IPS DF 6.9 (cell line): ENCODE measurements around the gene MCF2L.

Experiments used
- DNase-seq: peaks from one replicate; pipeline ENCODE4 v3.0.0-alpha.2; 2013; ENCODE audit warnings: low read depth, low spot score
- H3K27ac ChIP-seq: one replicate; pipeline ENCODE4 v1.5.1; 2013; ENCODE audit warnings: low read length, control low read depth
- H3K27me3 ChIP-seq: 2 replicates; pipeline ENCODE4 v1.6.1; 2013; ENCODE audit warnings: mild to moderate bottlenecking, low read length; ENCODE audit not compliant: control insufficient read depth, insufficient read depth
- H3K36me3 ChIP-seq: 2 replicates; pipeline ENCODE4 v1.6.1; 2013; ENCODE audit warnings: low read length; ENCODE audit not compliant: control insufficient read depth, insufficient read depth
- H3K4me1 ChIP-seq: 2 replicates; pipeline ENCODE4 v1.6.1; 2013; ENCODE audit warnings: low read length; ENCODE audit not compliant: control insufficient read depth, insufficient read depth
- H3K4me3 ChIP-seq: 2 replicates; pipeline ENCODE4 v1.5.1; 2013; ENCODE audit warnings: mild to moderate bottlenecking, low read length
- H3K9me3 ChIP-seq: 2 replicates; pipeline ENCODE4 v1.6.1; 2013; ENCODE audit warnings: low read length, inconsistent platforms; ENCODE audit not compliant: control insufficient read depth, insufficient read depth
- WGBS: extraction: QIAGEN DNeasy Blood & Tissue Kit; methylation state at CpG from one replicate; pipeline ENCODE4 v1.1.7; 2013; ENCODE audit warnings: mixed read lengths, missing lambda C conversion rate; ENCODE audit not compliant: insufficient read length, insufficient coverage; 5-methylcytosine and 5-hydroxymethylcytosine counted together

The MCF2L gene

GRCh38 chr13:112968910-112969691 lies at the start of gene MCF2L:
TSS of gene MCF2L (plus strand) at chr13:112969214. CDS start at chr13:112969380, 166 bp downstream.
- Histone ChIP-seq H3K4me1 (peaks cover 4% of the 10 kb centered on the region), H3K4me3 (peak within 1 kb of the TSS; percentile 67), H3K36me3 (no peaks in the 10 kb centered on the region; the same call in 1 of the 2 replicates), H3K9me3 (no peaks in the 10 kb centered on the region), H3K27ac (no peak within 1 kb of the TSS), H3K27me3 (no peaks in the 10 kb centered on the region)
- DNase-seq, result peak; percentile 22
- no CpG with 5 or more reads among the region's 69 CpGs for WGBS

- 0 out of 2 replicates have a peak, but pooled peaks cover 2% of the 10 kb centered on the region for H3K4me1 ChIP-seq
- no peaks in the 10 kb centered on the region for H3K27me3 ChIP-seq
- no peak overlapping the region for H3K4me3 ChIP-seq
- no CpG with 5 or more reads among the region's 12 CpGs for WGBS
- no peak for DNase-seq
- no peaks in the 10 kb centered on the region for H3K9me3 ChIP-seq
- no peak overlapping the region for H3K27ac ChIP-seq
- no peaks in the 10 kb centered on the region for H3K36me3 ChIP-seq
Observed at GRCh38 chr13:112923962-112924361, 45.1 kb upstream of the MCF2L start.

- Histone ChIP-seq H3K27ac (no peak overlapping the region), H3K4me3 (no peak overlapping the region), H3K4me1 (0 out of 2 replicates have a peak, but pooled peaks cover 2% of the 10 kb centered on the region), H3K9me3 (no peaks in the 10 kb centered on the region), H3K36me3 (no peaks in the 10 kb centered on the region), H3K27me3 (no peaks in the 10 kb centered on the region)
- no CpG with 5 or more reads among the region's 2 CpGs for WGBS
- DNase-seq, result no peak
Observed at GRCh38 chr13:112924365-112924764, 44.6 kb upstream of the MCF2L start.

GRCh38 chr13:112926003-112926402 lies 43.0 kb upstream of the MCF2L start:
- no peak for DNase-seq
- WGBS, result no CpG with 5 or more reads among the region's 15 CpGs
- no peaks in the 10 kb centered on the region for H3K27me3 ChIP-seq

GRCh38 chr13:112926993-112927392 lies 42.0 kb upstream of the MCF2L start:
- no peak overlapping the region for H3K27ac ChIP-seq
- H3K9me3 ChIP-seq, result no peaks in the 10 kb centered on the region
- H3K4me1 ChIP-seq, result peaks cover 2% of the 10 kb centered on the region; the same call in 1 of the 2 replicates
- no peaks in the 10 kb centered on the region for H3K27me3 ChIP-seq
- WGBS, result no CpG with 5 or more reads among the region's 5 CpGs
- DNase-seq, result no peak
- no peak overlapping the region for H3K4me3 ChIP-seq
- H3K36me3 ChIP-seq, result no peaks in the 10 kb centered on the region

More at GRCh38 chr13:112926003-112926402, 43.0 kb upstream of the MCF2L start:
- H3K4me1 ChIP-seq, result 0 out of 2 replicates have a peak, but pooled peaks cover 2% of the 10 kb centered on the region
- H3K9me3 ChIP-seq, result no peaks in the 10 kb centered on the region
- H3K36me3 ChIP-seq, result no peaks in the 10 kb centered on the region
- no peak overlapping the region for H3K4me3 ChIP-seq
- no peak overlapping the region for H3K27ac ChIP-seq

- Histone ChIP-seq H3K27me3 (no peaks in the 10 kb centered on the region), H3K36me3 (no peaks in the 10 kb centered on the region), H3K27ac (no peak overlapping the region), H3K4me1 (peaks cover 2% of the 10 kb centered on the region; the same call in 1 of the 2 replicates), H3K4me3 (no peak overlapping the region), H3K9me3 (no peaks in the 10 kb centered on the region)
- no CpG with 5 or more reads among the region's 21 CpGs for WGBS
- no peak for DNase-seq
Observed at GRCh38 chr13:112928020-112928971, 40.7 kb upstream of the MCF2L start.

- Histone ChIP-seq H3K4me3 (no peak overlapping the region), H3K27me3 (no peaks in the 10 kb centered on the region), H3K9me3 (no peaks in the 10 kb centered on the region), H3K4me1 (peaks cover 2% of the 10 kb centered on the region; the same call in 1 of the 2 replicates), H3K36me3 (no peaks in the 10 kb centered on the region), H3K27ac (no peak overlapping the region)
- DNase-seq, result no peak
- no CpG with 5 or more reads among the region's 21 CpGs for WGBS
Observed at GRCh38 chr13:112928972-112929782, 39.8 kb upstream of the MCF2L start.

- DNase-seq, result no peak
- Histone ChIP-seq H3K4me1 (peaks cover 2% of the 10 kb centered on the region; the same call in 1 of the 2 replicates), H3K27ac (no peak overlapping the region), H3K36me3 (no peaks in the 10 kb centered on the region), H3K27me3 (no peaks in the 10 kb centered on the region), H3K9me3 (no peaks in the 10 kb centered on the region), H3K4me3 (no peak overlapping the region)
- no CpG with 5 or more reads among the region's 8 CpGs for WGBS
Observed at GRCh38 chr13:112929783-112930055, 39.3 kb upstream of the MCF2L start.

- no peak for DNase-seq
- peaks cover 2% of the 10 kb centered on the region; the same call in 1 of the 2 replicates for H3K4me1 ChIP-seq
Observed at GRCh38 chr13:112930192-112930591, 38.8 kb upstream of the MCF2L start.

More at GRCh38 chr13:112930192-112930591, 38.8 kb upstream of the MCF2L start:
- Histone ChIP-seq H3K27ac (no peak overlapping the region), H3K9me3 (no peaks in the 10 kb centered on the region), H3K36me3 (no peaks in the 10 kb centered on the region), H3K4me3 (no peak overlapping the region), H3K27me3 (no peaks in the 10 kb centered on the region)
